ENCODE results near the gene COBL.

COBL gene, protein sequence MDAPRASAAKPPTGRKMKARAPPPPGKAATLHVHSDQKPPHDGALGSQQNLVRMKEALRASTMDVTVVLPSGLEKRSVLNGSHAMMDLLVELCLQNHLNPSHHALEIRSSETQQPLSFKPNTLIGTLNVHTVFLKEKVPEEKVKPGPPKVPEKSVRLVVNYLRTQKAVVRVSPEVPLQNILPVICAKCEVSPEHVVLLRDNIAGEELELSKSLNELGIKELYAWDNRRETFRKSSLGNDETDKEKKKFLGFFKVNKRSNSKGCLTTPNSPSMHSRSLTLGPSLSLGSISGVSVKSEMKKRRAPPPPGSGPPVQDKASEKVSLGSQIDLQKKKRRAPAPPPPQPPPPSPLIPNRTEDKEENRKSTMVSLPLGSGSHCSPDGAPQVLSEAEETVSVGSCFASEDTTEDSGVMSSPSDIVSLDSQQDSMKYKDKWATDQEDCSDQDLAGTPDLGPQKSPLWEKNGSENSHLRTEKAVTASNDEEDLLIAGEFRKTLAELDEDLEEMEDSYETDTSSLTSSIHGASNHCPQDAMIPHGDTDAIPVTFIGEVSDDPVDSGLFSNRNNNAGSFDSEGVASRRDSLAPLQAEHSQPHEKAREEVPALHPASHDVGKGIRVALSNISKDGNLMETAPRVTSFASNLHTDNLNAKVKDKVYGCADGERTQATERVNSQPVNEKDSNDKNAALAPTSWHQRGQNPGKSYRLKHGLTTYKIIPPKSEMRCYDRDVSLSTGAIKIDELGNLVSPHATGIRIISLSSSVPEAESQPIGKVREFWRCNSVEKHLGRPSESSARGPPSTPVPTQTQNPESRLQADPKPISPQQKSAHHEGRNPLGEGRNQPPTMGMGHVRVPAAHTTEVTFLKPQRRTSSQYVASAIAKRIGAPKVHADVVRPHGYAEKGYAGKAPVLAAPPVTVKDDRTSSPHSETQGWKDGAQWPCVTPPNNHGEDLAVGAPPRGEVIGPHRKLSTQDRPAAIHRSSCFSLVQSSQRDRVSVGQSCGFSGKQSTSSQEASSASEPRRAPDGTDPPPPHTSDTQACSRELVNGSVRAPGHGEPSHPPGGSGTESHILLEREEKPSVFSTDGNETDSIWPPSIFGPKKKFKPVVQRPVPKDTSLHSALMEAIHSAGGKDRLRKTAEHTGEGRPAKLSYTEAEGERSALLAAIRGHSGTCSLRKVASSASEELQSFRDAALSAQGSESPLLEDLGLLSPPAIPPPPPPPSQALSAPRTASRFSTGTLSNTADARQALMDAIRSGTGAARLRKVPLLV

DNA sequence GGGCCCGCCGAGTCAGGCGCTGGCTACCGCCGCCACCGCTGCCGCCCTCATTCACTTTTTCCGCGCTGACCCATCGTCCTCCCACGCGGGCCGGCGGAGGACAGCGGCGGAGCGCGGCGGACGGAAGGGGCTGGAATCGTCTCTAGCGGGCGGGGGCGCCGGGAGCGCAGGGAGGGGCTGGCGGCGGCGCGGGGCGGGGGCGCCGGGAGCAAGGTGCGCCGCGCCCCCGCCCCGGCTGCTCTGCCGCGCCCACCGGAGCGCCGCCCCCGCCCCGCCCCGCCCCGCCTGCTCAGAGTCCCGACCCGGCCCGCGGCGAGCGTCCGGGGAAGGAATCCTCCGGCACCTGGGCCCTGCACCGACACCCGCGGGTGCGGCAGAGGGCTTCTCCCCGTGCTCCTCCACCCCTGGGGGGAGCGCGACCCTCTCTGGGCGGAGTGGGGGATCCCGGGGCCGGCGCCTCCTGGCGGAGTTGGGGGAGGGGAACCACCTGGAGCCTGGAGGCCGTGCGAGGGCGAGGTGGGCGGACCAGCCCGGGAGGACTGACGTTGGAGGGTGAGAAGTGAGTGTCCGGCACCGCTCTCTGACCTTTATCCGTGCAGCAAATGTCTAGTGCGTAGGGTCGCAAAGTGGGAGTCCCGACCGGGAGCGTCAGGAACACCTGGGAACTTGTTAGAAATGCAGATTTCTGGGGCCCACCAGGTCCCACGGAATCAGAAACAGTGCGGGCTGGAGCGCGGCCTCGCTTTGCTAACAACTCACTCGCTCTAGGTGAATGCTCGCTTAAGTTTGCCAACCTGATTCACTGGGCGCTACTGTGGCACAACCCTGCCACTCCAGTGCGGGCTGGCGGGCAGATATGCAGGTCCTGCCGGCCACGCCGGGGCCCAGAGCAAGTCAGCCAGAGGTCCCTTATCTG, at the start of gene COBL:
COBL (minus strand) TSS at position 144 of the 916 bp plus-strand sequence. CDS start 176 bp downstream, outside the sequence.
- DNase-seq (ENCODE audit: low read depth in 2 of 2), result no peak

- no peak for DNase-seq (ENCODE audit: low read depth in 2 of 2)
These were observed 49.6 kb upstream of the COBL start for GRCh38 chr7:51366172-51366728.

GRCh38 chr7:51357821-51358220, 41.2 kb upstream of the COBL start:
- DNase-seq (ENCODE audit: low read depth in 2 of 2), result no peak

DNA sequence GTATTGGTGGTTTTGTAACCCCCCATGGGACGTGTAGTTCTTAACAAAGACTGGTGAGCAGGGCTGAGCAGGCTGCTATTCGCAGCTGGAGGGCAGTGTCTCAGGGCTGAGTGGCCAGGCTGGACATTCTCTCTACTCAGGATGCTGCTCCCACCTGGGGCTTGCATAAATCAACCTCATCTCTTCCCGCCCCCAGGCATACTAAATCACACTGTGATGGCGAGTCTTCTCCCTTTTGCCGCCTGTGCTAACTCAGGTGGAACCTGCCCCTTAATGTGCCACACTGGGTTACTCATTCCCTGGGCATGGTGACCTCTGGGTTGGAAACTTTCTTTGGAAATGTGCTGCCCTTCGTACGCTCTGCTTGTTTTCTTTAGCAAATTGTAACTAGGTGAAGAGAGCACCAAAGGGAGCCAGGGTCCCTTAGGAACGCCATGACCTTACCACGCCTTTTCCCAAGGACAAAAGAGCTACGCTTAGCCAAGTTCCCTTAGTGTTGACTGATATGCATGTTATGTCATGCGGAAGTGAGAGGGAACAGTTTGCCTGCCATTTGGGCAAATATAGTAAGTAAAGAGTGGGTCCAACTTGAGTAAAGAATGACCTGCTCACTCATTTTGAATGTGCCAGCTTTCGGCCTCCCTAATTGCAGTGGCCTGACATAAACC, 40.4 kb upstream of the COBL start:
- DNase-seq (ENCODE audit: low read depth in 2 of 2), result no peak

DNA sequence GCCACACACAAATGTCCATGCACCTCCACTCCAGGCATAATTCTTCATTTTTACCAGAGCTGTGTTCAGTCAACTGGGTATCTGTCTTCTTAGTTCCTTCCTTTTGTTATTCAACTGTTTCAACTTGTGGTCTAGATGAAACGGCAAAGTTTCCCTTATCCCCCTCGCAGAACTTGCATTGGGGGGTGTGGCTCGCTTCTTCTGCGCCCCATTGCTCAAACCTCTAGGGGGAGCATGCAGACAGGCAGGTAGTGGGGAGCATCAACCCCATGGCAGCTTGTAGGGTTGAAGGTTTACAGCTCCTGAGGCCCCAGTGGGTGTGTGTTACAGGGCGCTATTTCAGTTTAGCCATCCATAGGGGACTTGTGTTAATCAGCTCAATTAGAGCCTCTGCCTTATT, 38.3 kb upstream of the COBL start:
- no peak for DNase-seq (ENCODE audit: low read depth in 2 of 2)

- no peak for DNase-seq (ENCODE audit: low read depth in 2 of 2)
These were observed 37.8 kb upstream of the COBL start for GRCh38 chr7:51354434-51354833.

DNA sequence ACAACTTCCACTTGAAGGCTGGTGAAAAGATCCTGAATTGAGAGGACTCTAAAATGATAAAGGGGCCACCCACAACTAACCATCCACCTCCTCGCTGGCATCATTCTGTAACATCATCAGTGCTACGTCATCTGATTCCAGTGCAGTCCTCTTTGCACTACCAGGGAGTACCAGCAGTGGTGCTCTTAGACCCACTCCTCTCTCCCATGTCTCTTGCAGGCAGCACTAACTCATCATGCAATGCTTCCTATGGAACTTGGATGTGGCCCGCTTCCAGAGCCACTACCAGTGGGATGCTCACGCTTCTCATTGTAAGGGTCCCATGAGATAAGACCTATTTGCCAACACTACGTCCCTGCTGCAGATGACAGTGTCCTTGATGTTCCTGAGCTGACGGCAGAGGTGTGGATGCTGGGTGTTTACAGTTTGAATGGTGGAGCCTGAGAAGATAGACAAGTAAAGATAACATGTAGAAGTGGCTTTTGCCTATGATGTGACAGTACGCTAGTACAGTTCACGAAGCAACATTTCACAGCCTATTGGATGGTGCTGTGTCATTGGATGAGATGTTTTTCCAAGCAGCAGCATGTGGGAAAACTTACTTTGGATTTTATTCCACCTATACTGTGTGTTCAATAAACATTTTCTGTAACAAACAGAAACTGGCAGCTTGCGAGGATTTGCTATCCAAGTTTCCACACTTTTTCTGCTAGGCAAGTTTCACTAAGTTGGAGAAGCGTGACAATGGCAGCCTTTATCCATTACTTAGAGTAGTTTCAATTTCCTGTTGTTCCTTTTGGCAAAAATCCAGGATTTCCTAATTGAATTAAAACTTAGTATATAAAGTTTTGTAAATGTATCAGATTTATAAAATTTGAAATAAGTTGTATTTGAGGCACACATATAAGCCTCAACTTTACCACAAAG, 35.8 kb upstream of the COBL start:
- DNase-seq (ENCODE audit: low read depth in 2 of 2), result no peak

GRCh38 chr7:51351661-51352060, 35.1 kb upstream of the COBL start:
- no peak for DNase-seq (ENCODE audit: low read depth in 2 of 2)

DNA sequence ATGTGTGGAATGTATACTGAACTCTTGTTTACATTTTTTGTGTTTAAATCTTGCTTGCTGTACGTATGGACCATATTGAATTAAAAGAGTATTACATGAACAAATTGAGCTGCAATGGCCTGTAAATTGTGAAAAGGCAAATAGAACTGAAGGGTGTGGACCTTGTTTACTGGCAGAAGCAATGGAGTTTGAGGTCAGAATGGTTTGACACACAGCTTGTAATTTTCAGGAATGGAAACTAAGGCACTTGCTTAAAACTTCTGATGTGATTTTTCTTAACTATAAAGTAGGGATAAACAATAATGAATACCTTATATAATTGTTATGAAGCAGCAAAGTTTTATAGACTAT, 33.9 kb upstream of the COBL start:
- DNase-seq (ENCODE audit: low read depth in 2 of 2), result no peak

DNA sequence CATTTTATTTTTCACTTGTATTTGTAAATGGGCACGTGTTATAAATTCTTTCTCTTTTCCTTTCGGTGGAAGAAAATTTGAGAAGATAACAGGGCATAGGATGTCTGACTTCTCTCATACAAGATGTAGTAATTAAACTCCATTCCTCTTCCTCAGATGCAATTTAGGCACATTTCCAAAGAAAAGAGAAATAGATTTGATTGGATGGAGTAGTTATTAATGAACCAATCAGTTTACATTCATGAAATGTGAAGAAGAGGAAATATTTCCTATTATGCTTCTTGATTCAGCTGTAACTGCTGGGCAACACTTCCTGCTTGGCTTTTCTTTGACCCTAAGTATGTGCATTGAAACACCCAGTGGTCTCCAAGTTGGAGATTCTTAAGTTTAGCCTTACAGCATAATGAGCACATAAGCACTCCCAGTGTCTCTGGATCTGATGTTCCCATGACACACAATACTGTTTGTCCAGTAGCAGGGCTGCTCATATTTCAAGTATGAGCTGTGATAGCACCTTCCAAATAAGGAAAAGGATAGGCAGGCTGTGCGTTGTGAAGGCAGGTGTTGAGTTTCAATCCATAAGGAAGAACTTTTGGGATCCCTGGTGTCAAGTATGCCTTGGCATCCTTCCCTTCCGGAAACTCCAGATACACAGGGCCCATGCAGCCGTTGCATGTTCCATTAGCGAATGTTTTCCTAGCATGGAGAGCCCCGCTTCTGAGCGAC, 33.4 kb upstream of the COBL start:
- DNase-seq (ENCODE audit: low read depth in 2 of 2), result no peak

- no peak for DNase-seq (ENCODE audit: low read depth in 2 of 2)
These were observed 29.5 kb upstream of the COBL start for GRCh38 chr7:51346126-51346525.

GRCh38 chr7:51344406-51345138, 28.0 kb upstream of the COBL start:
- DNase-seq (ENCODE audit: low read depth in 2 of 2), result no peak

- no peak for DNase-seq (ENCODE audit: low read depth in 2 of 2)
These were observed 24.3 kb upstream of the COBL start for GRCh38 chr7:51340936-51341335.

DNA sequence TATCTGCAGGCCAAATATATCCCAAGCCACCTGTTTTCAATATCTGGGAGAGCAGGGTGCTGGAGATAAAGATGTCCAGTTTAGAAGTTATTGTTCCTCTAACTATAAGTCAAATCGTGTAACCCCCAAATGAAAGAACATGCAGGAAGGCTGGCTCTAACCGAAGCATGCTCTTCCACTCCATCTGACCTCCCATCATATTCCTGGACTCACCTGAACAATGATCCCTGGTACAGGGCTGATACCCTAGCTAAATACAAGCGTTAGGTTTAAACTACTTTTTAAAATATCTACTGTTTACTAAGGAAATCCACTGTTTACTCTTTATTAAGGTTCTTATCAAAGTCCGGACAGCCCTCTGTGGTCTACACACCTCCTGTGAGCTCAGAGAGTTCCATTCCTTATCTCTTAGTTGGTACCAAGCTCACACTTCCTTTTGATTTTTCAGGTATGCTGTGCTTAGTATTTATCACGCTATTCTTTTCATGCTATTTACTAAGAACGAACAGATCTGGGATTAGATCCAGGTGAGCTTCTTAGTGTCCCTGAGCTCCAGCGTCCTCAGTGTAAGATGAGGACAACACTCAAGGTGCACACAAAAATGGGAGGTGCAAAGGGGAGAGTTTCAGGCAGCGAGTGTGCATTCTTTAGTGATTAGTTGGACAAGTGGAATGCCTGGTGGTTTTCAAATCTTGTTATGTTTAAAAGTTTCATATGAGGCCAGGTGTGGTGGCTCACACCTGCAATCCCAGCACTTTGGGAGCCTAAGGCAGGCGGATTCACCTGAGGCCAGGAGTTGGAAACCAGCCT, 23.6 kb upstream of the COBL start:
- DNase-seq (ENCODE audit: low read depth in 2 of 2), result no peak

GRCh38 chr7:51335057-51335456, 18.4 kb upstream of the COBL start:
- no peak for DNase-seq (ENCODE audit: low read depth in 2 of 2)

DNA sequence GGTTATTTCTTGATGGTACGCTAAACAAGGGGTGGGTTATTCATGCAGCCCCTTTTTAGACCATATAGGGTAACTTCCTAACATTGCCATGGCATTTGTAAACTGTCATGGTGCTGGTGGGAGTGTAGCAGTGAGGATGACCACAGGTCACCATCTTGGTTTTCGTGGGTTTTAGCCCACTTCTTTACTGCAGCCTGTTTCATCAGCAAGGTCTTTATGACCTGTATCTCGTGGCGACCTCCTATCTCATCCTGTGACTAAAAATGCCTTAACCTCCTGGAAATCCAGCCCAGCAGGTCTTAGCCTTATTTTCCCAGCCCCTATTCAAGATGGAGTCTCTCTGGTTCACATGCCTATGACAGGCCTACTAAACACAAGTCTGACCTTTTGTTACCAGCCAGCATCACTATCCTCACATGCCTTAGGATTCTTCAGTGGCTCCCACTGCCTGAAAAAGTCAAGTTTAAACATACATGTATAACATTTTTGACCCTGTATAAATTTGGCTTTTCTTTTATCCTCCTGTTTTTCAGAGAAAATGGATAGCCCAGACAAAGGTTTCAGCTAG, 13.2 kb upstream of the COBL start:
- DNase-seq (ENCODE audit: low read depth in 2 of 2), result no peak

Data from stimulated activated CD4-positive, alpha-beta T cell treated with anti-CD3 and anti-CD28 coated beads, Interleukin-15, amount 100 ng/mL, for 48 hours (primary cell).